ENCODE measurements around the gene HSPA5. TPM values are rescaled to one million over a fixed set of nuclear protein-coding genes. Genes with fewer than 3 reads are reported as not detected.

Gene HSPA5
- total RNA-seq, 1 experiment from 2014 or later: 77.5 TPM

DNA sequence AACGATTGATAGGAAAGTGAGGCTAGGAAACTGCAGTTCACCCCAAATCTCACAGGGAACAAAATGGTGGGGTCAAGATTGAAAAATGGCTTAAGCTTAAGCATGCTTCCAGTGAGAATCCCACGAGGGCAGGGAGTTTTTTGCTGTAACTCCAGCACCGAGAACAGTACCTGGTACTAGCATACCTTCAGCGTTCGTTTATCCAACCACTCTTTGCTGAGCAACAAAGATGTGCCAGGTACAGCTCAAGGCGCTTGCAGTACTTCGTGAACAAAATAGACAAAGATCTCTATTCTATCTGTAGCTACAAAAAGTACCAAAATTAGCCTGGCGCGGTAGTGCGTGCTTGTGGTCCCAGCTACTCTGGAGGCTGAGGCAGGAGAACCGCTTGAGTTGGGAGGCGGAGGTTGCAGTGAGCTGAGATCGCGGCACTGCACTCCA, 50.8 kb downstream of the HSPA5 start:
- no peak for DNase-seq (ENCODE audit: low spot score)

DNA sequence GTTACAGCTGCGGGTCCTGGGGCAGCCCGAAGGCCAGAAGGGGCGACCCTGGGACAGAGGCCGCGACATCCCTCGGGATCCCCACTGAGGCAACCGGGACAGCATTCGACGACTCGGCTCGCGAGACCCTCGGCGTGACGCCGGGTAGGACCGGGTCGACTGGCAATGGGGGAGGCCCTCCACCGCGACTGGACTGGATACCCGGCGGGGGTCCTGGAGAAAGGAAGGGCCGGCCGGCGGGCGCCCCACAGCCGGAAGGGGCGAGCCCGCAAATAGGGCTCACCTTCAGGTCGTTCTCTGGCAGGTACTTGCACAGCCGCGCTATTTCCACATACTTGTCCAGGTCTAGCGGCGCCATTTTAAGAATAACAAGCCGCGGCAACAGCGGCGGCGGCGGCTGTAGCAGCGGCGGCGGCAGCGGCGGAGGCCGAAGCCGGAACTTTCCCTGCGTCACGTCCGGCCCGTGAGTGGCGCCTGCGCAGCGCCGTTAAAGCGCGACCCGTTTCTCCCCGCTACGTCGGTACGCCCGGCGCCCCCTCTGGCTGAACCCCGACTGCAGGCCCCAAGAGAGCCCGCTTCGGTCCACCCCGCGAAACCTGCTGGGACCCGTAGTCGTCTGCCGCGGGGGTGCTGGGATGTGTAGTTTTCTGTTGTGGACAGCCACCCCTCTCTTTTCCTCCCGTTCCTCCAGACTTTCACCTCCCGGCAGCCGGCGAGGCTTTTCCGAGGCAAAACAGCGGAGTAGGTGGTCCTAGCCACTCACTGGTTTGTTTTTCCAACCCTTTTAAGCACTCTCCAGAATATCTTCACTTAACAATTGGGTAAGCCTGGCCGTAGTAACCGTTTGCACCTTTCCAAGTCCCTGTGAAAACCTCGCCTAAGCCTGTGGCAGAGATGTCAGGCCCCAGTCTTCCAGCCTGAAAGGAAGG, 51.5 kb downstream of the HSPA5 start, which contains the start of gene PPP6C:
TSS of gene PPP6C (minus strand) at position 443 of the 929 bp plus-strand sequence. CDS start at position 358, 85 bp downstream.
- peak; percentile 92 for DNase-seq (ENCODE audit: low spot score)

- DNase-seq (ENCODE audit: low spot score): no peak
Measured at GRCh38 chr9:125189011-125189360, 52.2 kb downstream of the HSPA5 start.

Other genes with a start within 250 kb of the HSPA5 start
- 3.9 and 8.1 TPM in 2 replicates for gene SCAI, start 97.8 kb downstream of the HSPA5 start, total RNA-seq (2014; rRNA removed; shearing (Covaris generic))
- 53.8 and 54.8 TPM in 2 replicates for gene PPP6C, start 51.5 kb downstream of the HSPA5 start, total RNA-seq (2014; rRNA removed; shearing (Covaris generic))
- 24.3 and 37.4 TPM in 2 replicates for gene RABEPK, start 40.8 kb downstream of the HSPA5 start, total RNA-seq (2014; rRNA removed; shearing (Covaris generic))
- gene GAPVD1, start 20.5 kb upstream of the HSPA5 start, total RNA-seq (2014; rRNA removed; shearing (Covaris generic)): 20.3 and 23.1 TPM in 2 replicates